Neural cell (in vitro differentiated cells): ENCODE data around the gene XPO4. TPM values are rescaled to one million over a fixed set of nuclear protein-coding genes. Genes with fewer than 3 reads are reported as not detected.

ENCODE experiments used
- polyA plus RNA-seq: library from polyadenylated mRNA; depleted of rRNA; stranded (reverse); fragments of >200 nt; gene quantifications from 2 replicates; pipeline ENCODE4 v1.2.3, GENCODE V29; 2014

The XPO4 gene
- polyA plus RNA-seq, 1 donor from 2014 or later: 13.0 TPM

Other genes starting within 250 kb of the XPO4 start
- gene IL17D, start 199.0 kb downstream of the XPO4 start, polyA plus RNA-seq: 14.5 and 17.5 TPM in 2 replicates
- 4.5 and 8.2 TPM in 2 replicates for gene EEF1AKMT1, start 128.8 kb downstream of the XPO4 start, polyA plus RNA-seq
- gene LATS2, start 158.8 kb upstream of the XPO4 start, polyA plus RNA-seq: 2.6 and 3.7 TPM in 2 replicates
- gene SAP18, start 237.4 kb upstream of the XPO4 start, polyA plus RNA-seq: 77.9 and 91.9 TPM in 2 replicates